GM21381 (cell line): ENCODE measurements around the gene ANKDD1A.
A peak's percentile ranks its signal among the peaks of the same experiment; 100 is the strongest.

Experiments used
- ATAC-seq: cut with Tn5 transposase; IDR thresholded peaks from one replicate; pipeline ENCODE4 v1.9.1; 2021; ENCODE audit warnings: mild to moderate bottlenecking, moderate library complexity; ENCODE audit not compliant: unreplicated experiment

ANKDD1A gene

DNA sequence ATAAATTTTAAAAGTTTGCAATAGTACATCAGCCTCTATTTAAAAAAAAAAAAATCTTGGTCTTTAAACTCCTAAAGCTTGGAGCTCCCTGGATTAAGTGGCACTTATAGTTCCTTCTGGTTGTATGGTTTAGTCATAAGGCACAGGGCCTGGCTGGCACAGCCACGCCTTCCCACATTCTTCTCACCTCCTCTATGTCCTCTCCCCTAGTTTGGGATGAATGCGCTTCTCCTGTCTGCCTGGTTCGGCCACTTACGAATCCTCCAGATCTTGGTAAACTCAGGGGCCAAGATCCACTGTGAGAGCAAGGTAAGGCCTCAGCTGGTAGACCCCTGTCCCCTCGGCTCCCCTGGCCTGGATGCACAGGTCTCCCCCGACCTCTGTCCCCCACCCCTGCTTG lies 10.0 kb downstream of the ANKDD1A start:
- no peak for ATAC-seq

DNA sequence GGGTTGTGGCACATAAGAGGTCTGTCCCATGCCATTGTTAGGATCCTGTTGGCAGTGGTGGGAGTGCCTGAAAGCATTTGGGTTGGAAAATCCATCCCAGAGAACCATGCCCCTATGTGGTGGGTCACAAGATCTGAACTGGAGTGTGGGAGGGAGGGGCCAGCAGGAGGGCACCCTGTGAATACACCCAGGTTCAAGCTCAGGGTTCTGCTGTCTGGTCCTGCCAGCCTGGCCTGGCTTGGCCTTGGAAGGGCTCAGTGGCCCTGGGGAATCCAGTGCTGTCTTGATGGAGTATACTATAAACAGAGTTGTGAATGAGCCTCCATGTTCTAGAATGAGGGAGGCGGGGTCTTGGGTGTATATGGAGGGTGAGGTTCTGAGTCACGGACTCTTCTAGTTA lies 11.8 kb downstream of the ANKDD1A start:
- ATAC-seq, result no peak

DNA sequence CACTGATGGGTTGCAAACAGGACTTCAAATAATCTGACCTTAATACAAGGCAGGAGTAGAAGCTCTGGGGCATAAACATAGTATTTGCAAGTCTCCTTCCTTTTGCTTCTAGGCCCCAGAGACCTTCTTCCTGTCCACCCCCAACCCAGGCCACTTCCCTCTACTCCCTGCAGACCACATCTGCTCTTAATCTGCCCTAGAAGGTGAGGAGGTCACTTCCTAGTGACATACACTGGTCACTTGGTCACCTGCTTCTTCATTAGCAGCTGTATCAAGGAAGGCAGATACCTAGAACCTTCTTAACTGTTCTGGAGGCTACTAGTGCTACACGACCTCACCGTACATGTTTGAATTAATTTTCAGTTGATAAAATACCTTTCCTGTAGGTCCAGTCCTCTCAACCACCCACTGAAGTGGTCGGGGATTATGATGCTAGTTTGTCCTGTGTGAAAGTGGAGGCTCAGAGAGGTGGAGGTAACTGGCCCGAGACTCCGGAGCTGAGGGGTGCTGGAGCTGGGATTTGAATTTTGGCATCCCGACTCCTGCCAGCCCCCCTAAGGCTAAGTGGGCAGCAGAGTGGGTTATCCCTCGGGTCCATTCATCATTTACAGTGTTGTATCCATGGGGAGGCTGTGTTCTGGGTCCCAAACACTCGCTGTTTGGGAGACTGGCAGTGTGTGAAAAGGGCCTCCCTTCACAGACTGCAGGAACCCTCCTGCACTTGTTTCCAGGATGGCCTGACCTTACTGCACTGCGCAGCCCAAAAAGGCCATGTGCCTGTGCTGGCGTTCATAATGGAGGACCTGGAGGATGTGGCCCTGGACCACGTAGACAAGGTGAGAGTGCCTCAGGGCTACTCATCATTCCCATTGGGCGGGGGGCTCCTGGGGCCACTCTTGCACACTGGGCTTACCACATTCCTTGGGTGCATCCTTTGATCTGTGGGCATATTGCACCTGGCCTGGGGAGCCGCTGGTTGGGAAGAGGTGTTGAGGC lies 13.9 kb downstream of the ANKDD1A start:
- no peak for ATAC-seq

DNA sequence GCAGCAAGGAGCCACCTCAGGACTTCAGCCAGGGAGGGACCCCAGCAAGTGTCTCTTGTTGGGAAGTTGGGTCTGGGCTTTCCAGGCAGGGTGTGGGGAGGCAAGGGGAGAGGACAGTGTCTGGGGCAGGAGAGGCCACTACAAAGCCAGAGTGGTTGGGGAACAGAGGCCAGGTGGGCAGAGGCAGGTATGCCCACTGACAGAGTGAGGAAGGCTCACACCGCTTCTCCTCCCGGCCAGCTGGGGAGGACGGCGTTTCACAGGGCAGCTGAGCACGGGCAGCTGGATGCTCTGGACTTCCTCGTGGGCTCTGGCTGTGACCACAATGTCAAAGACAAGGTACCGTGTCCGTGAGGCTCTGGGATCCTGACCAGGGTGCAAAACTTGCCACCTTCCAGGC lies 15.0 kb downstream of the ANKDD1A start:
- no peak for ATAC-seq

DNA sequence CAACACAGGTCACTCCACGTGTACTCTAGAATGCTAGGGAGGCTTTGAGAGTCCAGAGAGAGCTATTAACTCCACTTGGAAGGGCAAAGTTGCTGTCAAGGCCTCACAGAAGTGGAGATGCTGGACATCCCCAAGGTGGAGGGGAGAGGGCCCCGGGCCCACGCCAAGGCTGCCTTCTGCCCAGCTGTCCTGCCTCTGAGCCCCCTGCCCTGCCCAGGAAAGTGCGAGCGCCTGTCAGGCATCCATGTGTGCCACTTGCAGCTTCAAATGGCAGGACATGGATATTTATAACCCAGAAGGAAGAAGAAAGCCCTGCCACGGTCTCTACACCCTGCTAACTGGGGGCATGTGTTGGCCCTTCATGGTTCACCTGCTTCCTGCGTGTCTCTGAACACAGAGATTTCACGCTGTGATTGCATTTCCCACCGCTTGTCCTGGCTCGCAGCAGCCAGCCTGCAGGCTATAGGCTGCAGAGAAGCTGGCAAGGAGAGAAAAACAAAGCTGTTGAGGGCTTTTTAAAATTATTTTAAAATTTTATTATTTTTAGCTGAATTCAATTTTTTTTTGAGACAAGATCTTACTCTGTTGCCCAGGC lies 17.0 kb downstream of the ANKDD1A start:
- ATAC-seq, result no peak

DNA sequence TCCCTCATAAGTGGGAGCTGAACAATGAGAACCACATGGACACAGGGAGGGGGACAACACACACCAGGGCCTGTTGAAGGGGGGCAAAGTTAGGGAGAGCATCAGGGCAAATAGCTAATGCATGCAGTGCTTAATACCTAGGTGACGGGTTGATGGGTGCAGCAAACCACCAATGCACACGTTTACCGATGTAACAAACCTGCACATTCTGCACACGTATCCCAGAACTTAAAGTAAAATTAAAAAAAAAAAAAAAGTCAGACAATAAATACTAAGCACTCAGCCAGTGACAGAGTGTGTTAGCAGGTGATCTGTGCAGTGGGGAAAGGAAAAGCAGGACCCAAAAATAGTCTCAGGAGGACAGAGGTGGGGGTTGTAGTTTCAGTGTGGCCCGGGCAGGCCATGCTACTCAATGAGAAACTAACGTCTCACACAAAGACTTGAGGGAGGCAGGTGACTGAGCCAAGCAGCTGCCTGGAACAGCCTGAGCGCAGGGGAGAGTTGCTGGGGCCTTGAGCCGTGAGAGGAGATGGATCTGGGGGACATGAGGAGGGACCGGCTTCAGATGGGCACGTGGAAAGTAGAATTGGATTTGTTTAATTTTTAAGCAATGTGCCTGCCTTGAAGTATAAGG lies 18.4 kb downstream of the ANKDD1A start:
- peak; percentile 86 for ATAC-seq

DNA sequence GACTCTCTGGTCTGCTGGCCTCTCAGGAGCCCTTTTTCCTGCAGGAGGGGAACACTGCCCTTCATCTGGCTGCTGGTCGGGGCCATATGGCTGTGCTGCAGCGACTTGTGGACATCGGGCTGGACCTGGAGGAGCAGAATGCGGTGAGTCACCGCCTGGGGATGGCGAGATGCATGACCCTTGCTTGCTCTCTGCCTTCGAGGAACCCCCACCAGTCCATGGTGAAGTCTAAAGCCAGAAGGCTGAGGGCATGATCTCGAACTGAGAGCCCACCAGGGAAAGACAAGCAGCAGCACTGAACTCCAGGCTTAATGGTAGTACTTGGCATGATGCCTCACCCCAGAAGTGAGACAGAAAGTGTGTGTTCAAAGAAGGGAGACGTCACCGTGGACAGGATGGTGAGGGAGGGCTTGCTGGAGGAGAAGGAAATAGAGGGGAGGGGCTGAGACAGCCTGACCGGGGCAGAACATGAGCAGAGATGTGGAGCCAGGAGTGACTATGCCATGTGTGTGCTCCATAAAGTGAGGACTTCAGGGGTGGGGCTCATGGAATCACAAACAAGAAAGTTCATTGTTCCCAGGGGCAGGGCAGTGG lies 19.2 kb downstream of the ANKDD1A start:
- ATAC-seq, result no peak

DNA sequence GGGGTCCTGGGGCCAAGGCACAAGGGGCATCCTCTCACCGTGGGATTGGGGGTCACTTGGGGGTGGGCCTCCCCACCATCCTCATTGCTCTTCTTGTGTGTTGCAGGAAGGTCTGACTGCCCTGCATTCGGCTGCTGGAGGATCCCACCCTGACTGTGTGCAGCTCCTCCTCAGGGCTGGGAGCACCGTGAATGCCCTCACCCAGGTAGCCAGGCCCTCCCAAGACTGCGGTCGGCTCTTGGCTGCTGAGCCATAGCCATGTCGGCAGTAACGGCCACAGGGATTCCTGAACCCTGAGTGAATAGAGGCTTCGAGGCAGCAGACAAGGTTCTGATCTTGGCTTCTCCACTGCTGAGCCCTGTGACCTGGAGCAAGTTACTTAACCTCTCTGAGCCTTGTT lies 19.7 kb downstream of the ANKDD1A start:
- ATAC-seq, result no peak

DNA sequence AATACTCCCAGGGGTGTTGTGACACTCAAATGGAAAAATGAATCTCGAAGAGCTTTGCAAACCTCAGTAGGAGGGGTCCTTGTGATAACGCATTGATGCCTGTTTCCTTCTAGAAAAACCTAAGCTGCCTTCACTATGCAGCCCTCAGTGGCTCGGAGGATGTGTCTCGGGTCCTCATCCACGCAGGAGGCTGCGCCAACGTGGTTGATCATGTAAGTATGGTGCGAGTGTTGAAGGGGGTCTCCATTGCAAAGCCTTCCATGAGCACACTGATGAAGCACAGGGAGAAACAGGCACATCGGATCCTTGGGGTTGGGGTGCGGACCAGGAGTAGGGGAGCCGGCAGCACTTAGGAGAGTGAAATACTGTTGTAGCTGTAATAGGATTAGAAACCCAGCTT lies 22.3 kb downstream of the ANKDD1A start:
- ATAC-seq, result no peak

DNA sequence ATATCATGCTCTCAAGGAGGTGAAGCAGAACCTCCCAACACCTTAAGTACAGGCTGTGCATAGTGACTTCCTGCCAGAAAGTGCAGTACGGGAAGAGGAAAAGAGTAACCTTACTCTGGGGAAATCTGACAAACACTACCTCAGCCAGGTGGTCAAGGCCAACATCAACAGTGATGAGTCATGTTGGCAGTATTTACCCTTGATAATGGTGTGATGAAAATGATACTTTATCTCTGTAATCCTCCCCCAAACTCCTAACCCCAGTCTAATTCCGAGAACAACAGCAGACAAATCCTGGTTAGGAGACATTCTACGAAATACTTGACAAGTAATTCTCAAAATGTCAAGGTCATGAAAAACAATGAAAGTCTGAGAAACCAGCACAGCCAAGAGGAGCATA lies 26.5 kb downstream of the ANKDD1A start:
- ATAC-seq, result no peak

DNA sequence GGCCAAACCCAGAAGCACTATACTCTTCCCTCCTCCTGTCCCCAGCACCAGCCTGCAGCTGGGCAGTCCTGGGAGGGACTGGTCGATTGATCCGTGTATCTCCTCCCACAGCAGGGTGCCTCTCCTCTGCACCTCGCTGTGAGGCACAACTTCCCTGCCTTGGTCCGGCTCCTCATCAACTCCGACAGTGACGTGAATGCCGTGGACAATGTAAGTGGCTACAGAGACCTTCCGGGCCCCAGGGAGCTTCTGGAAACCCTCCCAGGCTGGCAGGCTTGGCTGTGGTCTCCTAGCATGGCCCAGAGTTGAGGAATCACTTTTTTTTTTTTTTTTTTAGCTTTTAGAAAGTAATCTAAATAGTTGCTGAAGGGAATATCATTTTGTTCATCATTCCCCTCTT lies 30.7 kb downstream of the ANKDD1A start:
- no peak for ATAC-seq

DNA sequence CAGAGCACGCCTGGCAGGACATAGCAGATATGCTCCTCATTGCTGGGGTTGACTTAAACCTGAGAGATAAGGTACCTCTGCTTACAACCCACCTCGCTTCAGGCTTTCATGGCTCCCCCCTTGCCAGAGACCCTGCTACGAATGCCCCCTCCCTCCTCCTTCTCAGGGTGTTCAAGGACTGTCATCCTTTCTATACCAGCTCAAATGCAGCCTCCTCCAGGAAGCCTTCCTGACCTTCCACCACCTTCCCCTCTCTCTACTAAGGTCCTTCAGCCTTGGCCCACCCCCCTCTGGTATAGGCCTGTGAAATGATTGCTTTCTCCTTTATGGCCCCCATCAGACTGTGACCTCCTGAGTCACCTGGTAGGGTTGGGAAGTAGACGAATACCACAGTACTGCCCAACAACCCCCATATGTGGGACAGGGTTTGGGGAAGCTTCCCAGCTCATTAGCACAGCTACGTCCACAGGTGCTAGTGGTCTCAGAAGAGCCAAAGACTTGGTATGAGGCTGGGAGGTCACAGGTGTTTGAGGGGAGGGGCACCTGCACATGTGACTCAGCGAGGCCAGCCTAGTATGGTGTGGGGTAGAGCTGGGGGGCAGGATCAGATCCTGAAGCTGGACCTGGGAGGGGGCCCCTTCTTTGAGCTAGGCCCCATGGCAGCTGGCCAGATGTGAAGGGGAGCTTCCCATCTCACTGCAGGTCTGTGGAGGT lies 32.0 kb downstream of the ANKDD1A start:
- no peak for ATAC-seq

DNA sequence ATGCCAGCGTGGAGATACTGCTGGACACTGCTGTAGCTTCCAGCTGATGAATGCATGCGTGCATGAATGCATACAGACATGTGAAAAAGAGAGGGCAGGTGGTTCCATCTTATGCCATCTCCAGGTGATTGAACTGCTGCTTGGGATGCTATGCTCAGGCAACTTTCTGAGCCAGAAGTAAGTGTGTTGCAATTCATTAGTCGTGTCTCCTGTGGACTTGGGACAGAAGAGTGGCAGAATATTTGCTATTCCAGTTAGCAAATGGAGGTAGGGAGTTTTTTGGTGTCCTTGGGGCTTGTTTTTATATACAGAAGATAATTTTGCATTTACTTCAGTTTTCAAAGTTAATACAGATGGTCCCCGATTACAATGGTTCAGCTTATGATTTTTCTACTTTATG lies 33.3 kb downstream of the ANKDD1A start:
- no peak for ATAC-seq

DNA sequence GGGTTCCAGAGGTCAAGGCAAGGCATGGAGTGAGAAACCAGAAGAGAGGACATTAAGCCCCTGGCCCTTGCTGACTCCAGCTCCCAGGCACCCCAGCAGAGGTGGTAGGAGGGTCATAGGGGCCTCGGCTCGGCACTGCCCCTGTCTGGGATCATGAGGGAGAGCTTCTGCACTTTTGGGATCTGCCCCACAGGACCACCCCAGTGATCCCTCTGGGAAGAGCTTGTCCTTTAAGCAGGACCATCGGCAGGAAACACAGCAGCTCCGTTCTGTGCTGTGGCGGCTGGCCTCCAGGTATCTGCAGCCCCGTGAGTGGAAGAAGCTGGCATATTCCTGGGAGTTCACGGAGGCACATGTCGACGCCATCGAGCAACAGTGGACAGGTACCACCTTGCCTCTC lies 35.5 kb downstream of the ANKDD1A start:
- ATAC-seq, result no peak

DNA sequence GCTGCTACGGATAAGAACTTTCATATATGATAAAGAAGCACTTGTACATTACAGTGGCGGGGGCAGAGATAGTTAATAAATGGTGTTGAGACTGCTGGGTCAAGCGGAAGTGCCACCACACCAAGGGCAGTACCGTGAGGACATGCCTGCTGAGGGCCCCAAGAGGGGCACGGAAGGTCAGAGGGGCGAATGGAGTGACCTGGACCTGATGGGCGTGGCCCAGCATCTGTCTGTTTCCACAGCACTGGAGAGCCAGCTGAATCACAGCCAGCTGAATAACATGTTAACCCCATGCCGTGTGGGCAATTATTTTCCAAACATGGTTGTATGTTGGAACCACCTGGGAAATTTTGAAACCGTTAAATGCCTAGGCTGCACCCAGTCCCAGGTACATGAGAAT lies 37.2 kb downstream of the ANKDD1A start:
- no peak for ATAC-seq

DNA sequence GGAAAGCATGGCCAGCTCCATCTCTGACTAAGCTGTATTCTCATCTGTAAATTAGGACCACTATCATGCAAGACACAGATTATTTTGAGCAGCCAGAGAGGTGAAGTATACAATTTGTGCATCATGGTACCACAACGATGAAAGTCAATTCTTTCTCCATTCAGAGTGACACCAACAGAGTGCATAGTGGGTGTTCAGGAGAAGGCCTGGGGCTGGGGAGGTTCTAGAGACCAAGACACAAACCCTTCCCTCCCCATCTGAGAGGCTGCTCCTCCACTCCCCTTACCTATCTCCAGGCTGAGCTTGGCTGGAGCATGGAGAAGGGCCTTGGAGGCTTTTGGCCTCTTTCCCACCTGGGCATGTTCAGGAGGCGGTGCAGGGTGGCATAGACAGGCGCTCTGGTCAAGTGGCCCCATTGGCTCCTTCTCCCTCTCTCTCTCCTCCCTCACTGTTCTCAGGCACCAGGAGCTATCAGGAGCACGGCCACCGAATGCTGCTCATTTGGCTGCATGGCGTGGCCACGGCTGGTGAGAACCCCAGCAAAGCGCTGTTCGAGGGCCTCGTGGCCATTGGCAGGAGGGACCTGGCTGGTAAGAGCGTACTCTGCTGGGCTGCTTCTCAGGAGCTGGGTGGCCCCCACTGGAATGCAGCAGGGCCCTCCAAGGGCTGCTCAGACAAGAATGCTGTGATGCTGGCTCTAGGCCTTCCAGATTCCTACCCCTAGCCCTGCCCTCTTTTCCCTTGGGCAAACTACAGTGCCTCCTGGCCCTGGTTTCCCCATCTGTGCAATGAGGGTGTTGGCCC lies 37.9 kb downstream of the ANKDD1A start:
- no peak for ATAC-seq

DNA sequence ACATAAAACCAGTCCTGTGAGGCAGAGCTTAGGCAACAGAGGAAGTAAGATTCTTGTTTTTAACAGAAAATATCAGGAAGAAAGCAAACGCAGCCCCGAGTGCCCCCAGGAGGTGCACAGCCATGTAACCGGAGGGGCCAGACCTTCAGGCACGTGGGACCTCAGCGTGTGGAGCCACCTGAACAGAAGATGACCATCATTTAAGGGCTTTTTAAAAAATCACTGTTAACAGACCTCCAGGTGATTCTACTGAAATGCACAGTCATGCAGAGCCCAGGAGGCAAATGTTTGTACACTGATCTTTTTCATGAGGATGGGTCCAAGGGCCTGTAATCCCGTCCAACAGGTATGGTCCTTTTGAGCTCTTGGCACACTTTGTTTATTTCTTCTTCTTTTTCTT lies 39.2 kb downstream of the ANKDD1A start:
- no peak for ATAC-seq

DNA sequence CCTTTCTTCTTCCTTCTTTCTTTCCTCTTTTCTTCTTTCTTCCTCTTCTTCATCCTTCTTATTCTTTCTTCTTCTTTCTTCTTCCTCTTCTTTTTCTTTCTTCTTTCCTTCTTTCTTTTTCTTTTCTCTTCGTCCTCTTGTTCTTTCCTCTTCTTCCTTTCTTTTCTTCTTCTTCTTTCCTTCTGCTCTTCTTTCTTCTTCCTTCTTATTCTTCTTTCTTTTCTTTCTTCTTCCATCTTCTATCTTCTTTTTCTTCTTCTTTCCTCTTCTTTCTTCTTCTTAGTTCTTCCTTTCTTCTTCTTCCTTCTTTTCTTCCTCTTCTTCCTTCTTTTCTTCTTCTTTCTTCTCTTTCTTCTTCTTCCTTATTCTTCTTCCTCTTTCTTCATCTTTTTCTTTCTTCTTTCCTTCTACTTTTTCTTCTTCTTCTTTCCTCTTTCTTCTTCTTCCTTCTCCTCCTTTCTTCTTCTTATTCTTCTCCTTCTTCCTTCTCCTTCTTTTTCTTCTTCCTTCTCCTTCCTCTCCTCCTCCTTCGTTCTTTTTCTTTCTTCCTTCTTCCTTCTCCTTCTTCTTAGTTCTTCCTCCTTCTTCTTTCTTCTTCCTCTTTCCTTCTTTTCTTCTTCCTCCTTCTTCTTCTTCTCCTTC lies 40.2 kb downstream of the ANKDD1A start:
- ATAC-seq, result no peak

DNA sequence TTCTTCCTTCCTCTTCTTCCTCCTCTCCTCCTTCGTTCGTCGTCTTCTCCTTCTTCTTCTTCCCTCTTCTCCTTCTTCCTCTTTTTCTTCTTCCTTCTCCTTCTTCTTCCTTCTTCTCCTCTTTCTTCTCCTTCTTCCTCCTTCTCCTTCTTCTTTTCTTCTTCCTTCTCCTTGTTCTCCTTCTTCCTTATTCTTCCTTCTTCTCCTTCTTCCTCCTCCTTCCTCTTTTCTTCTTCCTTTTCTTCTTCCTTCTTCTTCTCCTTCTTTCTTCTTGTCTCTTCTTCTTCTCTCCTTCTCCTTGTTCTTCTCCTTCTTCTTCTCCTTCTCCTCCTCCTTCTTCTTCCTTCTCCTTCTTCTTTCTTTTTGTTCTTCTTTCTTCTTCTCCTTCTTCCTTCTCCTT lies 42.7 kb downstream of the ANKDD1A start:
- no peak for ATAC-seq

DNA sequence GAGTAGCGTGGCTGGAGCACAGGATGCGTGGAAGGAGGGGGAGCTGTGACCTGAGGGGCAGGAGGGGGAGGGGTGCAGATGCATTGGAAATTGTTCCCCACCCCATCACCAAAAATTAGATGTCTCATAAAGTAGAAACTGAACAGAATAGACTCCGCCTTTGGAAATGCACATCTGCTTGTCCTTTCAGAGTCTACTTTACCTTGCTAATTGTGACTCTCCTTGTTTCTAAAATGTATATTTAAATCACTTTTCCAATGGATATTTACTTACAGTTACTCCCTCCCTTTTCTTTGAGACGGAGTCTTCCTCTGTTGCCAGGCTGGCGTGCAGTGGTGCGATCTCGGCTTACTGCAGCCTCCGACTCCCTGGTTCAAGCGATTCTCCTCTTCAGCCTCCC lies 47.4 kb downstream of the ANKDD1A start:
- no peak for ATAC-seq
